Hepatocyte (in vitro differentiated cells): ENCODE data around the gene GATA6.

ENCODE experiments used
- EZH2 ChIP-seq: fragments of 200-600 bp; sonication (generic); IDR thresholded peaks from 2 replicates; pipeline ENCODE4 v1.6.1; 2016; ENCODE audit warnings: antibody characterized with exemption, mild to moderate bottlenecking, borderline replicate concordance
- EZH2phosphoT487 ChIP-seq: fragments of 200-600 bp; sonication (generic); IDR thresholded peaks from one replicate; pipeline ENCODE4 v1.6.1; 2018; ENCODE audit warnings: antibody characterized with exemption, mild to moderate bottlenecking, low read depth, moderate library complexity; ENCODE audit not compliant: unreplicated experiment, severe bottlenecking
- TF ChIP-seq, protein P1 (sequence below): fragments of 200-600 bp; sonication (generic); IDR thresholded peaks from 2 replicates; pipeline ENCODE4 v1.5.1; 2016; ENCODE audit warnings: antibody characterized with exemption, mild to moderate bottlenecking; ENCODE audit not compliant: poor library complexity

DNA sequence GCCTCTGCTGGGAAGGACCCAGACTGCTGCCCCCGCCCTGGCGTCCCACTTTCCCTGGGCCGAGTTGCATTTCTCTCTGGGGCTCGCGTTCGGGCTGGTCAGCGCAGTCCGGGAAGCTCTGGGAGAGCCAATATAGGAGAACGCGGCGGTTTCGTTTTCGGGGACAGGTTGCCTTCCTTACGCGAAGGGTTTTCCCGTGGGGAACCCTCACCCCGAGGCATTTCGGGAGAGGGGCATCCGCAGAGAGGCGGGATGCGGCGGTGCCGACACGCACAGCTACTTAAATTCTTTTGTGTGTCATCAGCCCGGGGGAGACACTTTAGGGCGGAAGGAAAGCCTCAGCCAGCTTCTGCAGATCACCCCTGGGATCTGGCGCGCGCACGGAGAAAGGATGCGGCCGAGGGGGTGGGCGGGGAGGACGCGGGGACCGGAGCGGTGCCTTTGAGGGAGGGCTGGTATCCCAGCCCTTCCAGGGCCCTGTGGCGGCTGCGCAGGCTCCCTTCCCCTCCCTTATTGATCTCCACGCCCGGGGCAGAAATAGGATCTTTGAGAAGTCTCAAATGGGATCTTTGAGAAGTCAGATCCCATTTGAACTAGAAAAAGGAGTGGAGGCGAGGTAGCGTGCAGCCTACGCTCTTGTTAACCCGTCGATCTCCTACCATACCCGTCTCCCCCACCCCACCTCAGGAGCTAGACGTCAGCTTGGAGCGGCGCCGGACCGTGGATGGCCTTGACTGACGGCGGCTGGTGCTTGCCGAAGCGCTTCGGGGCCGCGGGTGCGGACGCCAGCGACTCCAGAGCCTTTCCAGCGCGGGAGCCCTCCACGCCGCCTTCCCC is 1.2 kb downstream of the GATA6 start:
- TF ChIP-seq, protein P1, sequence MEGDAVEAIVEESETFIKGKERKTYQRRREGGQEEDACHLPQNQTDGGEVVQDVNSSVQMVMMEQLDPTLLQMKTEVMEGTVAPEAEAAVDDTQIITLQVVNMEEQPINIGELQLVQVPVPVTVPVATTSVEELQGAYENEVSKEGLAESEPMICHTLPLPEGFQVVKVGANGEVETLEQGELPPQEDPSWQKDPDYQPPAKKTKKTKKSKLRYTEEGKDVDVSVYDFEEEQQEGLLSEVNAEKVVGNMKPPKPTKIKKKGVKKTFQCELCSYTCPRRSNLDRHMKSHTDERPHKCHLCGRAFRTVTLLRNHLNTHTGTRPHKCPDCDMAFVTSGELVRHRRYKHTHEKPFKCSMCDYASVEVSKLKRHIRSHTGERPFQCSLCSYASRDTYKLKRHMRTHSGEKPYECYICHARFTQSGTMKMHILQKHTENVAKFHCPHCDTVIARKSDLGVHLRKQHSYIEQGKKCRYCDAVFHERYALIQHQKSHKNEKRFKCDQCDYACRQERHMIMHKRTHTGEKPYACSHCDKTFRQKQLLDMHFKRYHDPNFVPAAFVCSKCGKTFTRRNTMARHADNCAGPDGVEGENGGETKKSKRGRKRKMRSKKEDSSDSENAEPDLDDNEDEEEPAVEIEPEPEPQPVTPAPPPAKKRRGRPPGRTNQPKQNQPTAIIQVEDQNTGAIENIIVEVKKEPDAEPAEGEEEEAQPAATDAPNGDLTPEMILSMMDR: no peak
- no peak for TF ChIP-seq EZH2phosphoT487
- no peak for TF ChIP-seq EZH2
